HG03342 (cell line): Measurements from ENCODE around the gene SHKBP1.

Source experiments
- ATAC-seq: cut with Tn5 transposase; IDR thresholded peaks from one replicate; pipeline ENCODE4 v1.9.1; 2021; ENCODE audit warnings: mild to moderate bottlenecking, moderate library complexity; ENCODE audit not compliant: unreplicated experiment

SHKBP1 gene

DNA sequence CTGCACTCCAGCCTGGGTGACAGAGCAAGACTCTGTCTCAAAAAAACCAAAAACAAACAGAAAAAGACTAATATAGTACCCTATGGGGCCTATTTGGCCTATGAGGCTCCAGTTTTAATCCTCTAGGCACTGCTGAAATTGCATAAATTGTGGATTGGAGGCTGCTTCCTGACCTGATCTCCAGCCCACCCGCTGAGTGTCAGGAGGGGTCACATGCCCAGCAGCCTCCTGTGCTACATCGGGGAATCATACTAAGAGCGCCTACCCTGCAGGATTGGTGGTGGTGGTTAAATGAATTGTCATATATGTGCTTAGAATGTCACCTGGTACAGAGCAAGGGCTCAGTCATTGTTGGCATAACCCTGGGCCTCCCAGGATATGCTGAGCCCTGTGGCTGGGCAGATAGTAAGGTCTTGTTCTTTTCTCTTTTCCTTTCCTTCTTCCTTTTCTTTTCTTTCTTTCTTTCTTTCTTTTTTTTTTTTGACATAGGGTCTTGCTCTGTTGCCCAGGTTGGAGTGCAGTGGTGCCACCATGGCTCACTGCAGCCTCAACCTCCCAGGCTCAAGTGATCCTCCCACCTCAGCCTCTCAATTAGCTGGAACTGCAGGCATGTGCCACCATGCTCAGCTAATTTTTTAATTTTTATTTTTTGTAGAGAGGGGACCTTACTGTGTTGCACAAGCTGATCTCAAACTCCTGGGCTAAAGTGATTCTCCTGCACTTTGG lies 55.8 kb downstream of the SHKBP1 start:
- ATAC-seq: no peak

DNA sequence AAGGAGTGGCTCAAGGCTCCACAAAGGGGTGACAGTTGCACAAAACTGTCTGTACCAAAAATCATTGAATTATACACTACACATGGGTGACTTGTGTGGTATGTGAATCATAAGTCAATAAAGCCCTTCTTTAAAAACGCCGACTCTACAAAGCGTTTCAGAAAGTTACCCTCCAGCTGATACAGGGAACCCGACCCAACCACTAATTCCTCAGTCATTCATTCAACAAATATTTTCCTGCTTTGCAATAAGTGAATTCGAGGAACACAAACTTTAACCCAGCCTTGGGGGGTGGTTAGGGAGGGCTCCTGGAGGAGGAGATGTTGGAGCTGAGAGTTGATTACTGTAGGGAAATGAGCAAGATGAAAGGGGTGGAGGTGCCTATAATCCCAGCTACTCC lies 56.5 kb downstream of the SHKBP1 start:
- ATAC-seq: no peak

DNA sequence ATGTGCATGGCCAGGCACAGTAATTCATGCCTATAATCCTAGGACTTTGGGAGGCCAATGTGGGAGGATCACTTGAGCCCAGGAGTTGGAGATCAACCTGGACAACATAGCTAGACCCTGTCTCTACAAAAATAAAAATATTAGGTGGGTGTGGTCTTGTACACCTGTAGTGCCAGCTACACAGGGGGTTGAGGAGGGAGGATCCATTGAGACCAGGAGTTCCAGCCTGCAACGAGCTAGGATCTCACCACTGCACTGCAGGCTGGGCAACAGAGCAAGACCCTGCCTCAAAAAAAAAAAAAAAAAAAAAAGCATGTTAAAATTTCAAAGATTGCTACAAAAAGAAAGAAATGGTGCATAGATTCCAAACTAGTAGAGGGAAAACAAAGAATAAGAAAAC lies 61.7 kb downstream of the SHKBP1 start:
- ATAC-seq: no peak

DNA sequence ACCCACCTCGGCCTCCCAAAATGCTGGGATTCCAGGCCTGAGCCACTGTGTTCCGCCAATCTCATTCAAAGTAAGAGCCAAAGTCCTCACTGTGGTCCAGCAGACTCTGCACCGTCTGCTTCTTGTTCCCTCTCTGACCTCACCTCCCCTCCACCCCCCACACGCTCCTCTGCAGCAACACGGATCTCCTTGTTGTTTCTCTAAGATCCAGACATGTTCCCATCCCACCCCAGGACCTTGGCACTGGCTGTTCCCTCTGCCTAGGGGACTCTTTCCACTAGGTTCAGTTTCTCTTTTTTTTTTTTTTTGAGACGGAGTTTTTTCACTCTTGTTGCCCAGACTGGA lies 62.9 kb downstream of the SHKBP1 start:
- no peak for ATAC-seq

DNA sequence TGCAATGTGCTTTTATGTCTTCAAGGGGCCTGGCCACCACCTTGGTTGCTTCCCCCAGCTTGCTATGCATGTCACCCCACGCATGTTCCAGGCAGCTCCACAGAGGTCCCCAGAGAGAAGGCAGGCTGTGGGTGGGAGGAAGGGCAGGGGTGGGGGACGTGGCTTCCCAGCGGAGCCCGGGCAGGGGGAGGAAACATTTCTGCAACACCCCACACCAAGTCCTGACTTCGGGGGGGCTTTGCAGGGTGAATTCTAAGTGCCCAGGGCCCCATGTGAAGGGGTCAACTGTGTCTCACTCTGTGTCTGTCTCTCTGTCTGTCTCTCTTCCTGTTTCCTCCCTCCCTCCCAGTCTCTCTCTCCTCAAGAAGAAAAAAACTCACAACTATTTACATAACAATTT lies 64.1 kb downstream of the SHKBP1 start:
- ATAC-seq: no peak
